Embryonic facial prominence (tissue), 1 donor: ENCODE data around the gene TMC4.

Experiments
- DNase-seq: peaks from one replicate; pipeline ENCODE4 v3.0.0-alpha.2; 2016; ENCODE audit errors: extremely low spot score

The TMC4 gene

DNA sequence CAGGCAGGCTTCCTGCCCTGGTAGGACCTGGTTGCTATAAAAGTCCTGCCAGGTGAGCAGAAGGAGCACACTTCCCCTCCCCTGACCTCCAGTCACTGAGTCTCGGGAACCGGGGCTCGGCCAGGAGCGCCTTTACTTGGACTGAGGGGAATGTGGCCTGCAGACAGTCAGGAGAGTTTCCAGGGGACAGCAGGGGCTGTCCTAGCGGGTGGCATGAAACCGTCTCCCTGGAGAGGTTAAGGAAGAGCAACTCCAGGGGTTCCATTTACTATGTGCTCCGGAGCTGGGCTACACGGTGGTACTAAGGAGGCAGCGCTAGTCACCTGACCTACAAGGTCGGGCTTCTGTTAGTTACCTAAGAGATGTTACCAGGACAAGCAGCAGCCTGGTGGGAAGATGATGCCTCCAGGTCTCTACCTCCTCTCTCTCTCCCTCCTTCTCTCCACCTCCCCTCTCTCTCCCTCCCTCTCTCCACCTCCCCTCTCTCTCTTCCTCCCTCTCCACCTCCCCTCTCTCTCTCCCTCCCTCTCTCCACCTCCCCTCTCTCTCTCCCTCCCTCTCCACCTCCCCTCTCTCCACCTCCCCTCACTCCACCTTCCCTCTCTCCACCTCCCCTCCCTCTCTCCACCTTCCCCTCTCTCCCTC, 39.5 kb downstream of the TMC4 start:
- peak; percentile 70 for DNase-seq

DNA sequence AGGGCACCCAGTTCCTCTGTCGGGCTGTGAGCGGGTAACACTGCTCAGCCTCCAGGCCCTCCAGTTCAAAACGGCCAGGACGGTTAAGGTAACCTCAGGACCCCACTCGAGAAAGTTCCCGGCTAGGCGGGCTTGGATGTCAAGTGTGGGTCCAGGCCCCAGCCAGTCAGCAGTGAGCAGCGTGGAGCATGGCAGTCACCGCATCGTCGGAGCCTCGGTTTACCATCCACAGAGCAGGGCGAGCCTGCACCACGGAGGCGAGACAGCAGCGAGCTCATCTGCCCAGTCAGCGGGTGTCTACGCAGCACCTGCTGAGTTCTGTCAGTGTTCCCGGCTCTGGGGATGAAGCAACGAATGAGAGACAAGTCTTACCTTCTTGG, 43.4 kb downstream of the TMC4 start:
- DNase-seq = no peak

DNA sequence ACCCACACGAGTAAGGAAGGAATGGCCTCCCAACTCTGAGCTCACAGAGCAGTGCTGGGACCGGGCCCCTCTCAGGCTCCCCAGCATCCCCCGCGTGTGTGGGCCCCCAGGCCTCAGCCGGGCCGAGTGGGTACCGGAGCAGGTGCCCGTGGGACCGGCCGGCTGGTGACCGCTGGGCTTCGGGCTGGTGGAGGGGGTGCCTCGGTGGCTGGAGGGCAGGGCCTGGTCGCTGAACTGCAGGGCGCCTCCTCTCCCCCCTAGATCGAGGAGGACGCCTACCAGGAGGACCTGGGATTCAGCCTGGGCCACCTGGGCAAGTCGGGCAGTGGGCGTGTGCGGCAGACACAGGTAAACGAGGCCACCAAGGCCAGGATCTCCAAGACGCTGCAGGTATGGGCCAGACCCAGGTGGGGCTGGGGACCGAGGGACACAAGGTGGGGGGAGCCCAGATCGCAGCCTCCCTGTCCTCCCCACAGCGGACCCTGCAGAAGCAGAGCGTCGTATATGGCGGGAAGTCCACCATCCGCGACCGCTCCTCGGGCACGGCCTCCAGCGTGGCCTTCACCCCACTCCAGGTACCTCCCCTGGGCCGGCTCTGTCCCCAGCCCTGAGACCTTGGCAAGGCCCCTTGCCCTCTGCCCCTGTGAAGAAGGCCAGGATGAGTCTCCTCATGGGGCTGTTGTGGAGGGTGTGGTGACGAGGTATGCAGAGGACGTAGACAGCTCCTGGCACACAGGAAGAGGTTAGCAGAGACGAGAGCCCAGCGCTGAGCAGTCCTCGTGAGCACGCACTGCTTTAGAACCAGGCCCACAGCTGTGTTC, 44.0 kb downstream of the TMC4 start:
- no peak for DNase-seq

DNA sequence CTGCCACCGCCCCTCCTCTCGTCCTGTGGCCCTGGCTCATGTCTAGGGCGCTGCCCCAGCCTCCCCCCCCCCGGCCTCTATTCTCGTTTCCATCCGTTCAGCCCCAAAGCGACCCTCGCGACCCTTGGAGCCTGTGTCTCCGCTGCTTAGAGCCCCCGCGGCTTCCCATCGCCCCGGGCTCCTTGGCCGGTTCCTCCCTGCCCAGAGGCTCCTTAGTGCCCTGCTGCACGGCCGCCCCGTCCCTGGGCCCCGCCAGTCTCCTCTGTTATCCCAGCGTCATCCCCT, 44.6 kb downstream of the TMC4 start:
- no peak for DNase-seq

DNA sequence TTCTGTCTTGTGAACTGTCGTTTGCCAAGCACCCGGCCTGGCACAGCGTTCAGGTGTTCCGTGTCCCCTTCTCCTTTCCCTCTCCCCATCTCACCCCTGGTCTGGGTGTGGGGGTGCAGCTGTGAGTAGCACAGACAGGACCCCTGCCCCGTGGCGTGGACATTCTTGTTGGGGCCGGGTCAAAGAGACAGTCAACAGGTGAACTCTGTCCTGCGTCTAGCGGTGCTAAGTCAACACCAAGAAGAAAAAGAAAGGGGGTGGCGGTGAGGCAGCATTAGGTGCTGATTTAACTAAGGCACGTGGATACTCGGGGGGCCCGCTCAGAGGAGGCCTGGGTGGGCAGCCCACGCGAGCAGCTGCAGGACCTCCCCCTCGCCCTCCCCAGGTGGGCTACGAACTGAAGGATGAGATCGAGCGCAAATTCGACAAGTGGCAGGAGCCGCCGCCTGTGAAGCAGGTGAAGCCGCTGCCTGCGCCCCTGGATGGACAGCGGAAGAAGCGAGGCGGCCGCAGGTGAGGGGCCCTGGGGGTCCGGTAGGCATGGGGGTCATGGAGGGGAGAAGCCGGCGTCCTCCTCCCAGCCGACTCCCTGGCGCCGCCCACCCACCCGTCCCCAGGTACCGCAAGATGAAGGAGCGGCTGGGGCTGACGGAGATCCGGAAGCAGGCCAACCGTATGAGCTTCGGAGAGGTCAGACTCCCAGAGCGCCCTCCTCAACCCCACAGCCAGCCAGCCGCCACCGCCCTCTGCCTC, 45.1 kb downstream of the TMC4 start:
- no peak for DNase-seq

DNA sequence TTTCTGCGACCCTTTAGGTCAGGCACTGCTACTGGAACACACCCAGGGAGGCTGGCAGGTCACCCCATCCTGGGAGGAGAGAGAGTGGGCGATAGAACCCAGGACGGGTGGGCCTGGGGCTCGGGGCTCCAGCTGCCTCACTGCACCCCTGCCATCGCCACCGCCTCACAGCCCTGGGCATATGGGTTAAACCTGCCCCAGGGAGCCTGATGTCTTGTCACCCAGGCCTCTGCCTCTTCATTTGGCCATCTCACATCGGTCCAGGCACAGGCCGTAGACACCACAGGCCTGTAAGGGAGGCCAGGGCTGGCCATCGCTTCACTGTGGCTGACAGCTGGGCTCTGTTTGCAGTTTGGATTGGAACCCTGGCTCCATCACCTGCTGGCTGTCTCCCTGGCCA, 47.2 kb downstream of the TMC4 start:
- no peak for DNase-seq

DNA sequence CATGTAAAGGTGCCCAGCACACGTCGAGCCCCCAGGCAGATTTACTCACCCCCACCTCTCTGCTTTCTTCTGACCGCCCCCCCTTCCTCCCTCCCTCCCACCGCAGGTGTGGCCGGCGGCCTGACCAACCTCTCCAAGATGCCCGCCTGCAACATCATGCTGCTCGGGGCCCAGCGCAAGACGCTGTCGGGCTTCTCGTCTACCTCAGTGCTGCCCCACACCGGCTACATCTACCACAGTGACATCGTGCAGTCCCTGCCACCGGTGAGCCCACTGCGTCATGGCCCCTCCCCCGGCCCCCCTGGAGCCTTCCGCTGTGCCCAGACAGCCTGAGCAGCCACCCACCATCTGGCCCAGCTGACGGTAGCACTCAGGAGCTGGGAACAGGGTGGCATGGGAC, 48.6 kb downstream of the TMC4 start:
- no peak for DNase-seq

DNA sequence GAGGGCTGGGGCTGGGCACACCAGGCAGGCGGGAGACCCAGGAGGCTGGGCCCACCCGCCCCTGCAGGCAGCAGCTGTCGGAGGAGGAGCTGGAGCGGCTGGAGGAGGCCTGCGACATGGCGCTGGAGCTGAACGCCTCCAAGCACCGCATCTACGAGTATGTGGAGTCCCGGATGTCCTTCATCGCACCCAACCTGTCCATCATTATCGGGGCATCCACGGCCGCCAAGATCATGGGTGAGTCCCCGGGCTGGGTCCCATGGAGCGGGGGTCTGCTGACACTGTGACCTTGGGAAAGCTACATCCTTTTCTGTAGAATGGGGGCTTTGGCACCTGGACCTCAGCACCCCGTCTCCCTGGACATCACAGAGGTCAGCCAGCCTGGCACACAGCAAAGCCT, 49.3 kb downstream of the TMC4 start:
- no peak for DNase-seq

DNA sequence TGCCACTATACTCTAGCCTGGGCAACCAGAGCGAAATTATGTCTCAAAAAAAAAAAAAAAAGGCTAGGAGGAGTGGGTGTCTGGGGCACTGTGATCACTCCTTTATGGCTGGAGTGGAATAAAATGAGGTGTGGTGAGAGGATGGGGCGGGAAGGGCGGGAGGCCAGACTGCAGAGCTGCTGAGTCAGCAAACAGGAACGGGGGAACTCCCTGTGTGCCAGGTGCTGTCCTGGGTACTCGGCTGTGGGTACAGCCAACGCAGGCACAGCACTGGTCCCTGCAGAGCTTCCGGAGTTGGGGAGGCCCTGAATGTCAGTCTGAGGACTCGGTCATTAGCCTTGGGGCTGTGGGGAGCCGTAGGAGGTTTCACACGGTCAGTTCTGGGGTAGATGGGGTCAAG, 51.7 kb downstream of the TMC4 start:
- no peak for DNase-seq

DNA sequence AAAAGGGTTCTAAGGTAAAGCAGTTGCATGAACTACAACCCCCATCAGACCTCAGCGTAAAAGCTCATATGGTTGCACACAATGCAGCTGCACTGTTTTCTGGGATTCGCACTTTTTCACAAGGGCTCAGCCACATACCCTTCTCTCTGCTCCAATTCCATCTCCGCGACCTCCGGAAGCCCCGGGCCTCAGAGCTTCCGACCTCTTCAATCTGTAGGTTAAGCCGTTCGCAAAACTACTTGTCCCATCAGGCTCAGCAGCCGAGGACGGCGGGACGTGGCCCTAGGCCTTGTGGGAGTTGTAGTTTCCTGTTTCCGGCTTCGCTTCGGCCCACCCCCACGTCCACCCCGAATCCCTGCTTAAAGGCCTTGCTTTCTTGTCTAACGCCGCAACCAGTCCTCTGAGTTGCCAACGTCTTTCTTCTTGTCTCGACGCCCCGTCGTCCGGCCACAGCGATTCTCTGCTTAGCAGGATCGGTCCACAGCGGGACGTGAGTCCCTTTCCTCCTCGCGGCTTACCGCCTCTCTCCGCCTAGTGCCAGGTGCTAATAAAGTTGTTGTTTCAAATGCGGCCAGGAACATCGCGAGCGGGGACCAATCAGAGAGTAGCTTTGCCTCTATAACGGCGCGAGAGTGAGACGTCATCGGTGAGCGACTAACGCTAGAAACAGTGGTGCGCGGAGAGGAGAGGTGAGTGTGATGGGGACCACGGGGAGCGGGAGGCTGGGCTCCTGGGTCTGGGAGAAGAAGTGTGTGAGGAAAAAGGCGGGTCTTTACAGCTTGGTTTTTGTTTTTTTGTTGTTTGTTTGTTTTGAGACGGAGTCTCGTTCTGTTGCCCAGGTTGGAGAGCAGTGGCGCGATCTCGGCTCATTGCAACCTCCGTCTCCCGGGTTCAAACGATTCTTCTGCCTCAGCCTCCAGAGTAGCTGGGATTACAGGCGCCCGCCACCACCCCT, 57.6 kb downstream of the TMC4 start, which contains the start of the genes PRPF31 and TFPT:
Gene PRPF31 (plus strand): TSS at position 646 of the 955 bp plus-strand sequence. CDS start 2,525 bp downstream, outside the sequence.
Gene TFPT (minus strand): TSS at position 549 of the 955 bp plus-strand sequence. CDS start 388 bp downstream, at position 161.
- DNase-seq = peak; percentile 98

DNA sequence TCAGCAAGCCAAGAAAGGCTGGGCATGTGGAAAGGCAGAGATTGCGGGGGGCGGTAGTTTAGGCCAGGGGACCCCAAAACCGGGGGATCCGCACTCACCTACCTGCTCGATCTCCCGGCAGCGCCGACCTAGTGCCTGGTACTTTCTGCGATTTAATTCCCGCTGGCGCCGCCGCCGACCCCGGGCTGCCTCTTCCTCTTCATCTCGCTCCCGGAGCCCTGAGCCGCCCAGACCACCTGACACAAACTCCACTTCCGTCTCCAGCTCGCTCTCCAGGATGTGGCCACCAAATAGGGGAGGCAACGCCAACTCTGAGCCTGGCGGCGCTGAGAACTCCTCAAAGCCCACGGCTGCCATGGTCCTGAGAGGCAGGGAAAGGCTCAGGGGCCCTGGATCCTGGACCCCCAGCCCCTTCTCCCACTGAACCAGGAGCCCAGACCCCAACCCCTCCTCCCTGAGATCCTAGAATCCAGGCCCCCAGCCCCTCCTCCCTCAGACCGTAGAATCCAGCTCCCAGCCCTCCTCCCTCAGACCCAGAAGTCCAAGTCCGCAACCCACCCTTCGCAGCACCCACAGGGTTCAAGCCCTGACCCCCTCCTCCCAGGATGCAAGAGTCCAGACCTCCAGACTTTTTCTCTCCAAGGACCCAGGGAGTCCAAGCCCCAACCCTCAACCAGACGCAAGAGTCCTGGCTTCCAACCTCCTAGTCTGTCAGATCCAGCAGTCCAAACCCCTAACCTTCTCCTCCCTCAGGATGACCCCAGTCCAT, 58.4 kb downstream of the TMC4 start:
- DNase-seq = no peak
